MM.1S (cell line): ENCODE results near the gene ZSCAN31.

Source experiments
- DNase-seq: peaks from one replicate; pipeline ENCODE4 v3.0.0-alpha.2; 2015
- H2AFZ ChIP-seq: fragments of 300-600 bp; sonication (generic); 2 replicates; pipeline ENCODE4 v1.6.0; 2016; ENCODE audit warnings: antibody characterized with exemption, low read length
- H3F3A ChIP-seq: fragments of 300-600 bp; sonication (generic); 2 replicates; pipeline ENCODE4 v1.6.1; 2016; ENCODE audit warnings: mild to moderate bottlenecking, antibody characterized with exemption, low read length, moderate library complexity, mixed read lengths; ENCODE audit not compliant: insufficient read depth
- H3K27ac ChIP-seq: fragments of 300-600 bp; sonication (generic); 2 replicates; pipeline ENCODE4 v1.5.1; 2016; ENCODE audit warnings: mild to moderate bottlenecking, low read length
- H3K27me3 ChIP-seq: fragments of 300-600 bp; sonication (generic); replicated peaks from 2 replicates; pipeline ENCODE4 v1.6.0; 2016; ENCODE audit warnings: low read length; ENCODE audit not compliant: insufficient read depth
- H3K36me3 ChIP-seq: fragments of 300-600 bp; sonication (generic); replicated peaks from 2 replicates; pipeline ENCODE4 v1.6.1; 2016; ENCODE audit warnings: mild to moderate bottlenecking, low read length, mixed read lengths; ENCODE audit not compliant: insufficient read depth
- H3K4me1 ChIP-seq: fragments of 300-600 bp; sonication (generic); 2 replicates; pipeline ENCODE4 v1.6.1; 2016; ENCODE audit warnings: low read length, mixed read lengths
- H3K4me2 ChIP-seq: fragments of 300-600 bp; sonication (generic); 2 replicates; pipeline ENCODE4 v1.6.0; 2016; ENCODE audit warnings: low read depth, low read length
- H3K4me3 ChIP-seq: fragments of 300-600 bp; sonication (generic); 2 replicates; pipeline ENCODE4 v1.5.1; 2016; ENCODE audit warnings: low read length, mixed read lengths
- H3K79me2 ChIP-seq: fragments of 300-600 bp; sonication (generic); 2 replicates; pipeline ENCODE4 v1.6.1; 2016; ENCODE audit warnings: mixed run types, low read length, mixed read lengths
- H3K9ac ChIP-seq: fragments of 300-600 bp; sonication (generic); 2 replicates; pipeline ENCODE4 v1.6.1; 2016; ENCODE audit warnings: low read length, mixed read lengths
- H3K9me2 ChIP-seq: fragments of 300-600 bp; sonication (generic); replicated peaks from 2 replicates; pipeline ENCODE4 v1.6.1; 2016; ENCODE audit warnings: mild to moderate bottlenecking, low read length, mixed read lengths; ENCODE audit not compliant: insufficient read depth
- H3K9me3 ChIP-seq: fragments of 300-600 bp; sonication (generic); replicated peaks from 2 replicates; pipeline ENCODE4 v1.6.1; 2016; ENCODE audit warnings: mild to moderate bottlenecking, low read length, mixed read lengths; ENCODE audit not compliant: insufficient read depth
- H4K20me1 ChIP-seq: fragments of 300-600 bp; sonication (generic); 2 replicates; pipeline ENCODE4 v1.6.1; 2016; ENCODE audit warnings: mild to moderate bottlenecking, low read length, moderate library complexity, mixed read lengths; ENCODE audit not compliant: insufficient read depth
- EZH2 ChIP-seq: fragments of 300-600 bp; sonication (generic); optimal IDR thresholded peaks from 2 replicates; pipeline ENCODE3; 2017; ENCODE audit warnings: low read depth, mild to moderate bottlenecking, antibody characterized with exemption, low read length, mixed read lengths
- EZH2phosphoT487 ChIP-seq: fragments of 300-600 bp; sonication (generic); IDR thresholded peaks from 2 replicates; pipeline ENCODE4 v1.6.1; 2018; ENCODE audit warnings: antibody characterized with exemption, low read length
- TF ChIP-seq, protein P1 (sequence below): fragments of 300-600 bp; sonication (generic); IDR thresholded peaks from 2 replicates; pipeline ENCODE4 v1.5.1; 2016; ENCODE audit warnings: antibody characterized with exemption, low read length, mixed read lengths

The ZSCAN31 gene

DNA sequence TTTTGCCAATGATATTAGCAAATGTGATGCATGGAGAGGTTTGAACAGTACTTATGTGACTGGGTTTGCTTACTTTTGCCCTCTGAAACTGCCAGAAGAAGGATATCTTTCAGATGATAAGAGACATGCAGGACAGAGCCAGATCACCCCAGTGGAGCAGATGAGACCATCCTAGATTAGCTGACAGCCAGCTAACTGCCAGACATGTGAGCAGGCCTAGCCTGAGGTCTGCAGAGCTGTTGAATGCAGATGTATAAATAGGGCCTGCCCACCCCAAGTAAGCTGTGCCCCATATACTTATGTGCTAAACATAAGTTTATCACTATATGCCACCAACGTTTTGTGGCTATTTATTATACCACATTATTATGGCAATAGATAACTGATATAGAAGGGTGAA, 5.9 kb downstream of the ZSCAN31 start:
- H2AFZ ChIP-seq, result no peak overlapping the region
- H3K4me1 ChIP-seq, result no peaks in the 10 kb centered on the region
- no peaks in the 10 kb centered on the region for H3F3A ChIP-seq
- H3K9me3 ChIP-seq, result no peaks in the 10 kb centered on the region
- no peaks in the 10 kb centered on the region for H3K27me3 ChIP-seq
- H3K9ac ChIP-seq, result no peak overlapping the region
- H3K4me2 ChIP-seq, result no peak overlapping the region
- H3K9me2 ChIP-seq, result no peaks in the 10 kb centered on the region
- no peaks in the 10 kb centered on the region for H3K36me3 ChIP-seq
- H4K20me1 ChIP-seq, result no peaks in the 10 kb centered on the region
- no peak for TF ChIP-seq EZH2phosphoT487
- TF ChIP-seq, protein P1, sequence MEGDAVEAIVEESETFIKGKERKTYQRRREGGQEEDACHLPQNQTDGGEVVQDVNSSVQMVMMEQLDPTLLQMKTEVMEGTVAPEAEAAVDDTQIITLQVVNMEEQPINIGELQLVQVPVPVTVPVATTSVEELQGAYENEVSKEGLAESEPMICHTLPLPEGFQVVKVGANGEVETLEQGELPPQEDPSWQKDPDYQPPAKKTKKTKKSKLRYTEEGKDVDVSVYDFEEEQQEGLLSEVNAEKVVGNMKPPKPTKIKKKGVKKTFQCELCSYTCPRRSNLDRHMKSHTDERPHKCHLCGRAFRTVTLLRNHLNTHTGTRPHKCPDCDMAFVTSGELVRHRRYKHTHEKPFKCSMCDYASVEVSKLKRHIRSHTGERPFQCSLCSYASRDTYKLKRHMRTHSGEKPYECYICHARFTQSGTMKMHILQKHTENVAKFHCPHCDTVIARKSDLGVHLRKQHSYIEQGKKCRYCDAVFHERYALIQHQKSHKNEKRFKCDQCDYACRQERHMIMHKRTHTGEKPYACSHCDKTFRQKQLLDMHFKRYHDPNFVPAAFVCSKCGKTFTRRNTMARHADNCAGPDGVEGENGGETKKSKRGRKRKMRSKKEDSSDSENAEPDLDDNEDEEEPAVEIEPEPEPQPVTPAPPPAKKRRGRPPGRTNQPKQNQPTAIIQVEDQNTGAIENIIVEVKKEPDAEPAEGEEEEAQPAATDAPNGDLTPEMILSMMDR, result no peak
- no peak for TF ChIP-seq EZH2
- no peak overlapping the region for H3K4me3 ChIP-seq
- no peak overlapping the region for H3K27ac ChIP-seq
- no peak for DNase-seq
- H3K79me2 ChIP-seq, result no peaks in the 10 kb centered on the region

DNA sequence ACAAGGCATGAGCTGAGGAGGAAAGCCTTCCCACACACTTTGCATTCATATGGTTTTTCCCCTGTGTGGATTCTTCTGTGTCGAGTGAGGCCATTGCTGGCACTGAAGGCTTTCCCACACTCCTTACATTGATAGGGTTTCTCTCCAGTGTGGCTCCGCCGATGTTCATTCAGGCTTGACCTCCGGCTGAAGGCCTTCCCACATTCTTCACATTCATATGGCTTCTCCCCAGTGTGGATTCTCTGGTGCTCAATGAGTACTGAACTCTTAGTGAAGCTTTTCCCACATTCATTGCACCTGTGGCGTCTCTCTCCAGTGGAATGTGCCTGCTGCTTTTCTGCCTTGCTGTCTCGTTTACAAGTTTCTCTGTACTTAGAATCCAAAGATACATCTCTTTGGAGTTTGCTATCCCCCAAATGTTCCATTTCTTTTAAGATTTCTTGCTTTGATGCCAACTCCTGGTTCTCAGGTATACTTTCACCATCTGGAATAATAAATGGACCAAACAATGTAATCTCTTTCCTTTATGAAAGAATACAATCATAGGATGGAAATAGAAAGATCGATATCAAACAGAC, 9.5 kb downstream of the ZSCAN31 start:
- DNase-seq, result no peak
- no peak overlapping the region for H3K9ac ChIP-seq
- H3K27me3 ChIP-seq, result no peaks in the 10 kb centered on the region
- no peak overlapping the region for H2AFZ ChIP-seq
- H3K27ac ChIP-seq, result no peak overlapping the region
- H4K20me1 ChIP-seq, result no peaks in the 10 kb centered on the region
- H3K9me3 ChIP-seq, result no peaks in the 10 kb centered on the region
- H3K4me3 ChIP-seq, result no peak overlapping the region
- TF ChIP-seq EZH2phosphoT487 (no peak), EZH2 (no peak)
- TF ChIP-seq, protein P1, result no peak
- no peak overlapping the region for H3K4me2 ChIP-seq
- no peaks in the 10 kb centered on the region for H3K36me3 ChIP-seq
- H3F3A ChIP-seq, result no peaks in the 10 kb centered on the region
- no peaks in the 10 kb centered on the region for H3K9me2 ChIP-seq
- H3K79me2 ChIP-seq, result no peaks in the 10 kb centered on the region
- H3K4me1 ChIP-seq, result no peaks in the 10 kb centered on the region

DNA sequence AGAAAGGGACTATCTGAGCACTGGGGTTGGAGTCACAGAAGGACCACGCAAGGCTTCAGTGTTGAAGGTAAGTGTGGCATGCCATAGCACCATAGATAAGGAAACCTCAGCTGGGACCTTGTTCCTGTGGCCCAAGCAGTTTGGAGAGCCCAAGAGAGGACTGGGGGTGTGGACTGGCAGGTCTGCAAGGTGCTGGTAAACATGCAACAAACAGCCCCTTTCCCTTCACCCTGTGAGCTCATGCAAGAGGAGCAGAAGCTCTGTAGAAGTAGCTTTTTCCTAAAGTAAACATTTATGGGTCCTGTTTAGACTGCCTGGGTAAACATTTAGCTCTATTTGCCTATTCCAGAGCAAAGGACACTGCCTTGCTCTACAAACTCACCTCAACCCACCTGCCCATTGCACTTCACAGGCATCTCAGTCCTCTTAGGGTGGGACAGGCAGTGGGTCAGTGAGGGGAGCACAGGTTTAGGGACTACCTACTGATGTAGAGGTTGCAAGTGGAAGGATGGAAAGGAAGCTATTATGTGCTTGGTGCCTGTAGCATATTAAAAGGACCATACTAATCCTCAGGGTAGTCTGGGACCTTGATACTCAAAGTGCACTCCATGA, 12.0 kb downstream of the ZSCAN31 start:
- Histone ChIP-seq H3K4me2 (no peak overlapping the region), H3K9ac (no peak overlapping the region), H3K4me1 (no peaks in the 10 kb centered on the region), H2AFZ (no peak overlapping the region), H3K9me2 (no peaks in the 10 kb centered on the region), H3K27me3 (no peaks in the 10 kb centered on the region), H4K20me1 (no peaks in the 10 kb centered on the region), H3K4me3 (no peak overlapping the region), H3K9me3 (no peaks in the 10 kb centered on the region), H3K79me2 (no peaks in the 10 kb centered on the region), H3K36me3 (no peaks in the 10 kb centered on the region), H3K27ac (no peak overlapping the region), H3F3A (no peaks in the 10 kb centered on the region)
- no peak for DNase-seq
- TF ChIP-seq, protein P1, result no peak
- TF ChIP-seq EZH2phosphoT487, result no peak
- TF ChIP-seq EZH2, result no peak
